ENCODE results near the gene CCDC86. TPM values are rescaled to one million over a fixed set of nuclear protein-coding genes. Genes with fewer than 3 reads are reported as not detected.

Gene CCDC86
- total and polyA plus RNA-seq, 10 of the 15 experiments (the other 5 are each of a cell fraction or from before 2014, with no cell fraction given): 2.0 to 87.2 (median 38.7) TPM

DNA sequence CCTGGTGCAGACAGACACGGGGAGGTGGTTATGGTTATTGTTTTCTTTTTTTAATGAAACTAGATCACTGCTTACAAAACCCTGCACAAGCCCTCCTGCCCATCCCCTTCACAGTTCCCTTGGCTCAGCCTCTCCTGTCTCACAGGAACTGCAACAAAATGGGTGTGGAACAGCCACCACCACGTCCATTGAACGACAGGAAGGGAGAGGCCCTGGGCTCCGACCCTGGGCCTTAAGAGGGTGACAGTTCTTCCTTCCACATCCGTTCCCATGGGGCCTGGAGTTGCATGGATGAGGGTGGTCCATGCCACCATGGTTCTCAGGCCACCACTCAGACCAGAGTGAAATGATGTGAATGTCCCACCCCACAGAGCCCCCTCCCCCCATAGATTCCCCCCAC, 48.8 kb downstream of the CCDC86 start (continued):
- no peak for TF ChIP-seq ETV6 (conservative IDR thresholded peaks at IDR 0.05 in 1 of 2, IDR thresholded peaks at IDR 0.05 in 1 of 2; ENCODE audit: borderline replicate concordance in 1 of 2, low read depth in 1 of 2)

DNA sequence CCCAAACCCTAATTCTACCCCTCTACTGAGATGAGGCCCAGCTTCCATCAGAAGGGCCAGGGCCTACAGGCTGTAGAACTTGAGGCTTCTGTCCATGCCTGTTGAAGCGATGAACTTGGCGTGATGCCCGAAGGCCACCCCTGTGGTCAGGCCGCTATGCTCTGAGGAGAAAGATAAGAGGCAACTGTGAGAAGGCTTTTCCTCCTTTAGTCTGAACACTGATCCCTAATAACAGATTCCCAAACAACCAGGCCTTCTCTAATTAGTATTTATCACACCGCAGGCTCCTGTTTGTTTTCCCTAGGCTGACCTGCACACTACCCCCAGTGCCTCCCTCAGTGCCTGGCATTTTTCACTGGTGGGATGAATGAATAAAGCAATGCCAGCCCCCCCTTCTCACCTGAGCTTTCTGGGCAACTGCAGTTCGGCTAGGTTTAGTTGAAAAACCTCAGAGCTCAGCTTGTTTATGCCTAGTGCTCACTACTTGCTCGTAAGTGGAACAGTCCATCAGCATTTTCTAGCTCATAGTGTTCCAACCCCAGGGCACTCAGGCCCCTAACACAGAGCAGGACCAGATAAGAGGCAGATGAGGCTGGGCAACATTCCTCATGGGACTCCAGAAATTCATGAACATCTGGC, 49.3 kb downstream of the CCDC86 start:
- ChIA-PET SMC1A (ENCODE audit: uncharacterized antibody, unreplicated experiment) (no interaction called here), RAD21 (ENCODE audit: unreplicated experiment) (no interaction called here), CTCF (interaction anchor here (0.8 to 7.1 kb wide), 4 partner anchors 8 to 60 kb away, joined by 4 to 108 read pairs (median 28); no protein-coding TSS in a partner anchor), POLR2A (interaction anchor here (0.5 to 0.6 kb wide), 3 partner anchors 31 to 115 kb away, joined by 3 to 5 read pairs (median 4); no protein-coding TSS in a partner anchor)
- Histone ChIP-seq H3K9me3 (replicated peaks; ENCODE audit: control insufficient read depth, insufficient read depth, low read length) (no peaks in the 10 kb centered on the region), H3K9ac (ENCODE audit: control insufficient read depth, insufficient read depth, low read length) (no peak overlapping the region), H3K4me1 (ENCODE audit: control insufficient read depth, insufficient read depth, low read length) (no peaks in the 10 kb centered on the region), H3K36me3 (ENCODE audit: control insufficient read depth in 2 of 2, insufficient read depth in 2 of 2, low read length in 1 of 2) (peaks cover 9 to 31% of the 10 kb centered on the region in 2 experiments), H3K79me2 (ENCODE audit: control insufficient read depth, insufficient read depth, low read length) (no peaks in the 10 kb centered on the region), H4K20me1 (ENCODE audit: control insufficient read depth, insufficient read depth) (no peaks in the 10 kb centered on the region), H3K27ac (ENCODE audit: control insufficient read depth, insufficient read depth) (no peak overlapping the region), H3K27me3 (replicated peaks in 1 of 2; ENCODE audit: control insufficient read depth in 2 of 2, insufficient read depth in 2 of 2, low read length in 1 of 2) (no peaks in the 10 kb centered on the region), H3K4me2 (ENCODE audit: control insufficient read depth, insufficient read depth) (no peak overlapping the region), H2AFZ (ENCODE audit: control insufficient read depth, low read depth, low read length) (no peak overlapping the region), H3K4me3 (no peak overlapping the region)
- FAIRE-seq: no peak
- WGBS (ENCODE audit: insufficient coverage, insufficient replicate concordance, low lambda C conversion rate, missing lambda C conversion rate): 96% methylated on average over 7 of the region's 7 CpGs
- TF ChIP-seq, protein P1, sequence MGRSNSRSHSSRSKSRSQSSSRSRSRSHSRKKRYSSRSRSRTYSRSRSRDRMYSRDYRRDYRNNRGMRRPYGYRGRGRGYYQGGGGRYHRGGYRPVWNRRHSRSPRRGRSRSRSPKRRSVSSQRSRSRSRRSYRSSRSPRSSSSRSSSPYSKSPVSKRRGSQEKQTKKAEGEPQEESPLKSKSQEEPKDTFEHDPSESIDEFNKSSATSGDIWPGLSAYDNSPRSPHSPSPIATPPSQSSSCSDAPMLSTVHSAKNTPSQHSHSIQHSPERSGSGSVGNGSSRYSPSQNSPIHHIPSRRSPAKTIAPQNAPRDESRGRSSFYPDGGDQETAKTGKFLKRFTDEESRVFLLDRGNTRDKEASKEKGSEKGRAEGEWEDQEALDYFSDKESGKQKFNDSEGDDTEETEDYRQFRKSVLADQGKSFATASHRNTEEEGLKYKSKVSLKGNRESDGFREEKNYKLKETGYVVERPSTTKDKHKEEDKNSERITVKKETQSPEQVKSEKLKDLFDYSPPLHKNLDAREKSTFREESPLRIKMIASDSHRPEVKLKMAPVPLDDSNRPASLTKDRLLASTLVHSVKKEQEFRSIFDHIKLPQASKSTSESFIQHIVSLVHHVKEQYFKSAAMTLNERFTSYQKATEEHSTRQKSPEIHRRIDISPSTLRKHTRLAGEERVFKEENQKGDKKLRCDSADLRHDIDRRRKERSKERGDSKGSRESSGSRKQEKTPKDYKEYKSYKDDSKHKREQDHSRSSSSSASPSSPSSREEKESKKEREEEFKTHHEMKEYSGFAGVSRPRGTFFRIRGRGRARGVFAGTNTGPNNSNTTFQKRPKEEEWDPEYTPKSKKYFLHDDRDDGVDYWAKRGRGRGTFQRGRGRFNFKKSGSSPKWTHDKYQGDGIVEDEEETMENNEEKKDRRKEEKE (IDR thresholded peaks at IDR 0.05): no peak
- TF ChIP-seq RFX5 (IDR thresholded peaks at IDR 0.05; ENCODE audit: low read depth, low read length) (no peak), SRF (IDR thresholded peaks at IDR 0.05; ENCODE audit: low read depth in 2 of 2, low read length in 2 of 2) (no peak), STAT3 (IDR thresholded peaks at IDR 0.05; ENCODE audit: low read depth, low read length) (no peak), SIN3A (IDR thresholded peaks at IDR 0.05; ENCODE audit: low read depth, low read length) (no peak), BRCA1 (IDR thresholded peaks at IDR 0.05; ENCODE audit: low read depth, low read length) (no peak), SP1 (IDR thresholded peaks at IDR 0.05; ENCODE audit: low read depth, low read length) (no peak), ETV6 (conservative IDR thresholded peaks at IDR 0.05 in 1 of 2, IDR thresholded peaks at IDR 0.05 in 1 of 2; ENCODE audit: borderline replicate concordance in 1 of 2, low read depth in 1 of 2) (no peak), POLR2AphosphoS5 (IDR thresholded peaks at IDR 0.05; ENCODE audit: low read length) (no peak), HCFC1 (IDR thresholded peaks at IDR 0.05; ENCODE audit: low read length) (no peak)
- TF ChIP-seq, protein P2, sequence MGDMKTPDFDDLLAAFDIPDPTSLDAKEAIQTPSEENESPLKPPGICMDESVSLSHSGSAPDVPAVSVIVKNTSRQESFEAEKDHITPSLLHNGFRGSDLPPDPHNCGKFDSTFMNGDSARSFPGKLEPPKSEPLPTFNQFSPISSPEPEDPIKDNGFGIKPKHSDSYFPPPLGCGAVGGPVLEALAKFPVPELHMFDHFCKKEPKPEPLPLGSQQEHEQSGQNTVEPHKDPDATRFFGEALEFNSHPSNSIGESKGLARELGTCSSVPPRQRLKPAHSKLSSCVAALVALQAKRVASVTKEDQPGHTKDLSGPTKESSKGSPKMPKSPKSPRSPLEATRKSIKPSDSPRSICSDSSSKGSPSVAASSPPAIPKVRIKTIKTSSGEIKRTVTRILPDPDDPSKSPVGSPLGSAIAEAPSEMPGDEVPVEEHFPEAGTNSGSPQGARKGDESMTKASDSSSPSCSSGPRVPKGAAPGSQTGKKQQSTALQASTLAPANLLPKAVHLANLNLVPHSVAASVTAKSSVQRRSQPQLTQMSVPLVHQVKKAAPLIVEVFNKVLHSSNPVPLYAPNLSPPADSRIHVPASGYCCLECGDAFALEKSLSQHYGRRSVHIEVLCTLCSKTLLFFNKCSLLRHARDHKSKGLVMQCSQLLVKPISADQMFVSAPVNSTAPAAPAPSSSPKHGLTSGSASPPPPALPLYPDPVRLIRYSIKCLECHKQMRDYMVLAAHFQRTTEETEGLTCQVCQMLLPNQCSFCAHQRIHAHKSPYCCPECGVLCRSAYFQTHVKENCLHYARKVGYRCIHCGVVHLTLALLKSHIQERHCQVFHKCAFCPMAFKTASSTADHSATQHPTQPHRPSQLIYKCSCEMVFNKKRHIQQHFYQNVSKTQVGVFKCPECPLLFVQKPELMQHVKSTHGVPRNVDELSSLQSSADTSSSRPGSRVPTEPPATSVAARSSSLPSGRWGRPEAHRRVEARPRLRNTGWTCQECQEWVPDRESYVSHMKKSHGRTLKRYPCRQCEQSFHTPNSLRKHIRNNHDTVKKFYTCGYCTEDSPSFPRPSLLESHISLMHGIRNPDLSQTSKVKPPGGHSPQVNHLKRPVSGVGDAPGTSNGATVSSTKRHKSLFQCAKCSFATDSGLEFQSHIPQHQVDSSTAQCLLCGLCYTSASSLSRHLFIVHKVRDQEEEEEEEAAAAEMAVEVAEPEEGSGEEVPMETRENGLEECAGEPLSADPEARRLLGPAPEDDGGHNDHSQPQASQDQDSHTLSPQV (IDR thresholded peaks at IDR 0.05): no peak
- TF ChIP-seq, protein P3, sequence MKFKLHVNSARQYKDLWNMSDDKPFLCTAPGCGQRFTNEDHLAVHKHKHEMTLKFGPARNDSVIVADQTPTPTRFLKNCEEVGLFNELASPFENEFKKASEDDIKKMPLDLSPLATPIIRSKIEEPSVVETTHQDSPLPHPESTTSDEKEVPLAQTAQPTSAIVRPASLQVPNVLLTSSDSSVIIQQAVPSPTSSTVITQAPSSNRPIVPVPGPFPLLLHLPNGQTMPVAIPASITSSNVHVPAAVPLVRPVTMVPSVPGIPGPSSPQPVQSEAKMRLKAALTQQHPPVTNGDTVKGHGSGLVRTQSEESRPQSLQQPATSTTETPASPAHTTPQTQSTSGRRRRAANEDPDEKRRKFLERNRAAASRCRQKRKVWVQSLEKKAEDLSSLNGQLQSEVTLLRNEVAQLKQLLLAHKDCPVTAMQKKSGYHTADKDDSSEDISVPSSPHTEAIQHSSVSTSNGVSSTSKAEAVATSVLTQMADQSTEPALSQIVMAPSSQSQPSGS (IDR thresholded peaks at IDR 0.05; ENCODE audit: low read length): no peak
- no peak for ATAC-seq
- in situ Hi-C loops (cut with MboI): loop anchor here (5.0 kb wide), 1 partner anchor 119 kb away; no protein-coding TSS in a partner anchor
- intact Hi-C loops (cut with micrococcal nuclease; ENCODE audit: unreplicated experiment): no loop called here
- no peak for DNase-seq (ENCODE audit: low read depth, low spot score)
- no TSS peak for BruUV-seq (replicated peaks)

Measured in GM12878 (cell line).